ENCODE measurements around the gene CLMN.

- no peak for TF ChIP-seq FOXP2 (optimal IDR thresholded peaks at IDR 0.05; ENCODE audit: control extremely low read depth, extremely low read length, insufficient read depth)
- TF ChIP-seq POLR2AphosphoS5 (IDR thresholded peaks at IDR 0.05; ENCODE audit: borderline replicate concordance, low read depth, low read length), result no peak
Observed at GRCh38 chr14:95311752-95312151, 8.0 kb downstream of the CLMN start.
